ENCODE measurements around the gene SMIM22.

SMIM22 gene

GRCh38 chr16:4828567-4829321, 33.6 kb downstream of the SMIM22 start:
- DNase-seq, result no peak

- no peak for DNase-seq
These were observed 35.2 kb downstream of the SMIM22 start for GRCh38 chr16:4830408-4830807.

DNA sequence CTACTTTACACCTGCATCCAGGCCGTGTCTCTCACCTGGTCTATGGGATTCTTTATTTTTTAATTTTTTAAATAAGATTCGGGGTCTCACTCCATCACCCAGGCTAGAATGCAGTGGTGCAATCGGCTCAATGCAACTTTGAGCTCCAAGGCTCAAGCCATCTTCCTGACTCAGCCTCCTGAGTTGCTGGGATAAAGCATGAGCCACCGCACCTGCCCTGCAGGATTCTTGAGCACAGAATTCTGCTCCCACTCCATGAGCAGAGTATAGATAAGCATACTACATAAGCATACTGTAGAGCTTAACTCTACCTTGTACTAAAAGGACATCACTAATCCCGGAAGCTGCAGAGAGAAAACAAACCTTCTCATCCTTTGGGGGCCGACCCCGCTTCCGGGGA, 36.4 kb downstream of the SMIM22 start:
- no peak for DNase-seq

- no peak for DNase-seq
These were observed 37.7 kb downstream of the SMIM22 start for GRCh38 chr16:4832698-4833343.

GRCh38 chr16:4833584-4833983, 38.4 kb downstream of the SMIM22 start:
- no peak for DNase-seq

DNA sequence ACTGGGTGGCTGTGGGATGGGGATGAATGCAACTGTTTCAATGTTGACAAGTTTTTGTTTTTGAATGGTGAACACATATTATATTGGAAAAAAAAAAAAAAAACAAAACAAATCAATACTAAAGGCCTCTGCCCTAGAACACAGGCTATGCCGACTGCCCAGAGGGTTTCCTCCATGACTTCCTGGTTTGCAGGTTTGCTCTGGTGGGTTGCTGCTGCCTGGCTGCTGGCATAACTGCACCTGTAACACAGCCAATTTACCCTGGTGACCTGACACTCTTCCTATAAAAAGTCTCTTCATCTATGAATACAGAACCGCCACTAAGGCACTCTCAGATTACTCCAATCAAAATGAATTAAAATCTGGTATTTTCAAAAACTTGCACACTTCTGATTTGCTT, 41.6 kb downstream of the SMIM22 start:
- DNase-seq, result no peak

GRCh38 chr16:4837733-4838501, 42.7 kb downstream of the SMIM22 start:
- no peak for DNase-seq

- no peak for DNase-seq
These were observed 44.8 kb downstream of the SMIM22 start for GRCh38 chr16:4839942-4840341.

DNA sequence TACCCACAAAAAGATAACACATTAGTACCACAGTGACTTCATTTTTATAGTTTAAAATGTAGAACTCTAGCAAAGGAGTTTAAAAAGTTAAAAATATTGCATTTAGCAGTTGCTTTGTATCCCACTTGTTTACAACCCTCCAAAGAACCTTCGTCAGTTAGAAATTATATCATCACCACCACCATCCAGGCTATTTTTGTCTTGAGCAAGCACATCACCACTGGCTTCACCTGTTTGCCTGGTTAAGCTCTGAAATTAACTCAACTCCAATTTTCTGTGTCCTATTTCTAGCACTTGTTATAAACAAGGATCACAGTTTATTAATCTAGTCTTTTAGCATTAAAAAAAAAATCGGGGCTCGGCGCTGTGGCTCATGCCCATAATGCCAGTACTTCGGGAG, 45.8 kb downstream of the SMIM22 start:
- no peak for DNase-seq

Measured in suppressor macrophage treated with lipopolysaccharide for 4 hours (primary cell).